GM12872 (cell line): ENCODE results near the gene CKAP2L.

Experiments
- TF ChIP-seq, protein P1 (sequence below): IDR thresholded peaks from 3 replicates; pipeline ENCODE4 v1.5.1; 2011; ENCODE audit warnings: low read depth, mild to moderate bottlenecking, low read length, moderate library complexity; ENCODE audit not compliant: insufficient read depth

CKAP2L gene, protein sequence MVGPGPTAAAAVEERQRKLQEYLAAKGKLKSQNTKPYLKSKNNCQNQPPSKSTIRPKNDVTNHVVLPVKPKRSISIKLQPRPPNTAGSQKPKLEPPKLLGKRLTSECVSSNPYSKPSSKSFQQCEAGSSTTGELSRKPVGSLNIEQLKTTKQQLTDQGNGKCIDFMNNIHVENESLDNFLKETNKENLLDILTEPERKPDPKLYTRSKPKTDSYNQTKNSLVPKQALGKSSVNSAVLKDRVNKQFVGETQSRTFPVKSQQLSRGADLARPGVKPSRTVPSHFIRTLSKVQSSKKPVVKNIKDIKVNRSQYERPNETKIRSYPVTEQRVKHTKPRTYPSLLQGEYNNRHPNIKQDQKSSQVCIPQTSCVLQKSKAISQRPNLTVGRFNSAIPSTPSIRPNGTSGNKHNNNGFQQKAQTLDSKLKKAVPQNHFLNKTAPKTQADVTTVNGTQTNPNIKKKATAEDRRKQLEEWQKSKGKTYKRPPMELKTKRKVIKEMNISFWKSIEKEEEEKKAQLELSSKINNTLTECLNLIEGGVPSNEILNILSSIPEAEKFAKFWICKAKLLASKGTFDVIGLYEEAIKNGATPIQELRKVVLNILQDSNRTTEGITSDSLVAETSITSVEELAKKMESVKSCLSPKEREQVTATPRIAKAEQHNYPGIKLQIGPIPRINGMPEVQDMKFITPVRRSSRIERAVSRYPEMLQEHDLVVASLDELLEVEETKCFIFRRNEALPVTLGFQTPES

DNA sequence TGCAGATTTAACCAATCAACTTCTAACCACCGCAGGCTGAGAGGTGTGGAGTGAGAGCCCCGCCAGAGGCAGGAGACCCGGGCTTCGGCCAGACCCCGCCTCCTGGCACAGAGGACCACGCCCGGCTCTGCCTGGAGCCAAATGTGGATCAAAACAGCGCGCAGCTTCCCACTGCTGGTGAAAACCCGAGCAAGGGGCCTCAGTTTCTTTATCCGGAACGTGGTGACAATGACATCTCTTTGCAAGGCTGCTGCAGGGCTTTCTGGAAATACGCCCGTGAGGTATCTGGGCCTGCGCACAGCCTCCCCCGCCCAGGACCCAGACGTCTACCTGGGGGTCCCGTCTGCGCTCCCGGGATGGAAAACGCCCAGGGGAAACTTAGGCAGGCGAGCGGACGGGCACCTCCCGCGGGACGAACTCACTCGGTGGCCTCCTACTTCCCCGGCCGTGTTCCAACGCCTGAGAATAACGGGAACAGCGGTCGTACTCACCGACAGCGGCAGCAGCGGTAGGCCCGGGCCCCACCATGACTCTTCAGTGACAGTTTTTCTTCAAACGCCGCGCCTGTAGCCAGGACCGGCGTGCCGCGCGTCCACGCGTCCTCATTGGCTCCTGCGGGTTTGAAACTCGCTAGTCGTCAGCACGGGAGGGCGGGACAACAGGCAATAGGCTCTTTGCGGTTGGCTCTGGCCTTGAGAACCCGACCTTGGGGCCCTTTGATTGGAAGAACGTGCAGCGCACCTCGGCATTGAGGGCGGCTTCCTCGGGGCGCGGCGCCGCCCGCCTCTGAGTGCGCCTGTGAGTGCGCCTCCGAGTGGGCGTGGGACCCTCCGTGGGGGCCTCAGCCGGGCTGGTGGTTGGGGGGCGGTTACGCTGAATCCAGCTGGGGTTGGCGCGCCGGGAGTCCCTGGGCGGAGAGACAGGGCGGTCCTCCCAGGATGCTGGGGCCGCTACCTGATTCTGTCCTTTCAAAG, at the start of gene CKAP2L:
TSS of gene CKAP2L (minus strand) at position 539 of the 974 bp plus-strand sequence. CDS start at position 528, 11 bp downstream.
- TF ChIP-seq, protein P1, sequence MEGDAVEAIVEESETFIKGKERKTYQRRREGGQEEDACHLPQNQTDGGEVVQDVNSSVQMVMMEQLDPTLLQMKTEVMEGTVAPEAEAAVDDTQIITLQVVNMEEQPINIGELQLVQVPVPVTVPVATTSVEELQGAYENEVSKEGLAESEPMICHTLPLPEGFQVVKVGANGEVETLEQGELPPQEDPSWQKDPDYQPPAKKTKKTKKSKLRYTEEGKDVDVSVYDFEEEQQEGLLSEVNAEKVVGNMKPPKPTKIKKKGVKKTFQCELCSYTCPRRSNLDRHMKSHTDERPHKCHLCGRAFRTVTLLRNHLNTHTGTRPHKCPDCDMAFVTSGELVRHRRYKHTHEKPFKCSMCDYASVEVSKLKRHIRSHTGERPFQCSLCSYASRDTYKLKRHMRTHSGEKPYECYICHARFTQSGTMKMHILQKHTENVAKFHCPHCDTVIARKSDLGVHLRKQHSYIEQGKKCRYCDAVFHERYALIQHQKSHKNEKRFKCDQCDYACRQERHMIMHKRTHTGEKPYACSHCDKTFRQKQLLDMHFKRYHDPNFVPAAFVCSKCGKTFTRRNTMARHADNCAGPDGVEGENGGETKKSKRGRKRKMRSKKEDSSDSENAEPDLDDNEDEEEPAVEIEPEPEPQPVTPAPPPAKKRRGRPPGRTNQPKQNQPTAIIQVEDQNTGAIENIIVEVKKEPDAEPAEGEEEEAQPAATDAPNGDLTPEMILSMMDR = no peak

DNA sequence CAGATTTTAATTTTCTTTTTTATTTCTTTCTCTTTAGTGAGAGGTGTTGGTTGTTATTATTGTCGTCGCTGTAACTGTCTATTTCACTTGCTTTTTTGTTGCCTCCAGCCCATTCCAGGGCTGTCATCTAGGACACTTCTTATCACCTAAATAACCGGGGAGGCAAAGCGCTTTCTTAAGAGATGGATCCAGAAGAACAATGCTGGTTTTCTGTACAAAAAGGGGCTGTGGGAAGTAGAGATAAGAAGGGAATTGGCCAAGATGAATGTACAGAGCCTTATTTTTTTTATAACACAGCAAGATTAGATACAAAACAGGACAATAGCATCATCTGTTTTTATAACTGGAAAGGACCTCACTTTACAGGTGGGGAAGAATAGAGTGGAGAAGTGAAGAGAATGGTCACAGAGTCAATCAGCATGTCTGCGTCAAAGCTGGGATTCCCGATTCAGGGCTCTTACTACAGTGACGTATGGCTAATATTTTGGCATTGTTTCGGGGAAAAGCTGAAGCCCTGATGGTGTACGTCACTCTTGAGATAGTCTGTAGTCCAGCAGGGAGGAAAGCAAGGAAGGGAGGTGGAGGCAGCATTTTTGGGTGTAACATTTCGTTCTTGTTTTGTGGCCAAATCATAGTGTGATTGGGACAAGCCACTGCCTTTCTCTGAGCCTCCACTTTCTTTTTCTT, 49.0 kb upstream of the CKAP2L start:
- TF ChIP-seq, protein P1 = no peak

DNA sequence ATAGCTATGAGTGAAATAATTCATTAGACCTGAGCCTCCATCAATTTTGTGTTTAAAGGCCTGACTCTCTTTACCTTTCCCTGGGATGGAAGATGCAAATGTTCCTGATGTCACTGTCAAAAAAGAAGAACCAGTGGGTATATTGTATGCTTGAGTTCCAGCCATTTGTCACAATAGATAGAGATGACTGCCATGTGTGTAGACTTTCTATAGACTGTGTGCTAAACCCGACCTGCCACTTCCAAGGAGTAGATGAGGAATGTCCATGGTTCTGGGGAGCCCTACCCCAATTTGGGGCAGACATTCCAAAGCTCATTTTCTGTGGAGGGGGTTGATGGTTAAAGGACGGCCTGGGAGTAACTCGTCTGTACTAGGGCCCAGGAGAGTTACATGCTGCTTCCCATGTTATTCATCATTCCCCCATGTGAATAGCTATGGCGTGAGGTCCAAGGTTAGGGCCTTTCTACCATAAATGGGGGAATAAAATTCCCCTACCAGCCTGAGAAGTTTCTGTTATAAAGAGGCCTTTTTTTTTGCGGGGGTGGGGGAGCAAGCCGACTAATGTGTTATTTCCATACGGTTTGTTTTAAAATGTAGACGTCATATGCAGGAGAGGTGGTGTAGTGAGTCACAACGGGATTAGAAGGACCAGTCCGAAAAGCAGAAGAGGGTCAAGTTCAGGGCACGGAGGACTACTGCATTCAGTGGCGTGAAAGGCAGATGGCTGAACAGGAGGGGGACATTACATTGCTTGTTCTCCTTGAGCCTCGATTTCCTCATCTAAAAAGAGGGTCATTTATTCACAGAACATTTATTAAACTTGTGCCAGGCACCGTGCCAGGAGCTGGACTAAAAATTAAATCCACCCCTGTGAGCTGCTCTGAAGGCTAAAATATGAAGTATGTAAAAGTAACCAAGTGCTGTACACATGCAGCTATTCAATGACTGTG, 48.2 kb upstream of the CKAP2L start:
- TF ChIP-seq, protein P1 = no peak

DNA sequence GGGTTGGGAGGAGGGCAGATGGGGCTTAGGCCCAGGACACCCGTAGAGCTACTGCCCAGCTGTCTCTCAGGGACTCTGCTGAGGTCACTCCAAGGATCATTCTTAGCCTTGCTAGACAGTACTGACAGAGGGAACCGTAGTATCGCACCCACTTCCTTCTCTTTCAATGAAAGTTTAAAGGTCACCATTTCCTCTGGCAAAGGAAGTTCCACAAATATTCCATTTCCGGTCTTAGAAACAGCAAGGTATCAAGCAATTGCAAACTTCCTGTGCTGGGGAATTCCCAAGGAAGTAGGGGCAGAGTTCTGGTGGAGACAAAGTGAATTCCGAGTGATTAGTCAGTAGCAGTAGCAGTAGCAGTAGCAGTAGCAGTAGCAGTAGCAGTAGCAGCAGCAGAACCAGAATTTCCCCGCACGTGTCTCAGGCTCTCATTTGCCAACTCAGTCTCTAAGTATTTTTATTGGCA, 47.5 kb upstream of the CKAP2L start:
- TF ChIP-seq, protein P1 = no peak

DNA sequence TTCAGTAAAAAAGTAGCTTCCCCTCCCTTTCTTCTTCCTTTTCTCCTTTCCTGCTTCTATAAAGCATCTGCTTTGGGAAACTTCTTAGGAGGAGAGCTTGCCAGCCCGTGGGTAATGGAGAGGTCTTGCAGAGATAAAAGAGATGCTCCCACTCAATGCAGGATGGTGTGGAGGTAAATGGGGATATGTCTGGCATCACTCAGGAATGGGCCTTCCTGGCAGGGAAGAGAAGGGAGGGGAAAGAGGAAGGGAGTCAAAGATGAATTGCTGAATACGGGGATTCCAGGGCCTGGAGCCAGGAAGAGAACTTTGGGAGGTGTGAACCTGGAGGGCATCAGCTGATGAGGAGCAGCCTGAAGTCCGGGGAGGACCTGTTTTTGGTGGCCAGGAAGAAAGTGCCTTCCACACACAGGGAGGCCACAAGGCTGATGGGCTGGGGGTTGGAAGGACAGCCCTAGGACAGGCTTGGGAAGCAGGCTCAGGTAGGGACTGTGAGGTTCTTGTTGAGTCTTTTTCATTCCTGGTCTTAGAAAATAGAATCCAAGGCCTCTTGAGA, 46.9 kb upstream of the CKAP2L start:
- TF ChIP-seq, protein P1 = no peak

DNA sequence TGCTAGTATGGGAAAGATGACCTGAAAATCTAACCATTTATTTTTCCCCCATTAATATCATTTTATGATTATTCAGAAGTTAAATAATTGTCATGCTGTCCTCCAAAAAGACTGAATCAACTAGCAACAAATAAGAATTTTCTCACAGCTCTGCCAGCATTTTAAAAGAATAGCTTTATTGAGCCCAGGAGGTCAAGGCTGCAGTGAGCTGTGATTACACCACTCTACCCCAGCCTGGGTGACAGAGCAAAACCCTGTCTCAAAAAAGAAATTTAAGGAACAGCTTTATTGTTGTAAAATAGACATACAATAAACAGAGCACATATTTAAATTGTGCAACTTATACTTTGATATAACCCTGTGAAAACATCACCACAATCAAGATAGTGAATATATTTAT, 44.7 kb upstream of the CKAP2L start:
- TF ChIP-seq, protein P1 = no peak
